Coronary artery (tissue), 2 donors: Measurements from ENCODE around the gene HEXIM1.

Source experiments
- DNase-seq: peaks from one replicate; pipeline ENCODE4 v3.0.0-alpha.2; 2017; ENCODE audit warnings: low spot score
- H3K27ac ChIP-seq, 2 donors: fragments of 200-600 bp; sonication (generic); one replicate each; pipeline ENCODE4 v1.5.1; 2016 to 2019
- H3K4me3 ChIP-seq: fragments of 200-600 bp; sonication (generic); 2 replicates; pipeline ENCODE4 v1.5.1; 2016; ENCODE audit warnings: mild to moderate bottlenecking, moderate library complexity
- CTCF ChIP-seq: fragments of 200-600 bp; sonication (generic); IDR thresholded peaks from one replicate; pipeline ENCODE4 v1.5.1; 2019; ENCODE audit warnings: antibody characterized with exemption

Gene HEXIM1

GRCh38 chr17:45130681-45131615, 17.3 kb upstream of the HEXIM1 start:
- no peak for DNase-seq
- Histone ChIP-seq H3K4me3 (peak overlapping the region; percentile 97), H3K27ac (peak overlapping the region; percentile 94 to 100)
- no peak for TF ChIP-seq CTCF

GRCh38 chr17:45131616-45132319, 16.5 kb upstream of the HEXIM1 start:
- Histone ChIP-seq H3K4me3 (peak overlapping the region; percentile 97), H3K27ac (peak overlapping the region; percentile 94 to 100)
- TF ChIP-seq CTCF = peak; percentile 98
- DNase-seq = no peak

GRCh38 chr17:45132320-45132571, 16.0 kb upstream of the HEXIM1 start, which contains the start of gene PLCD3:
TSS of gene PLCD3 (minus strand) at chr17:45132515. CDS start at chr17:45132410, 105 bp downstream.
- H3K4me3 ChIP-seq = peak within 1 kb of the TSS; percentile 97
- H3K27ac ChIP-seq = peak within 1 kb of the TSS; percentile 94 to 100
- no peak for DNase-seq
- no peak for TF ChIP-seq CTCF

- peak; percentile 90 for TF ChIP-seq CTCF
- peak overlapping the region; percentile 94 to 100 for H3K27ac ChIP-seq
- peak overlapping the region; percentile 97 for H3K4me3 ChIP-seq
- DNase-seq = peak; percentile 89
Measured at GRCh38 chr17:45132572-45133463, 15.5 kb upstream of the HEXIM1 start.

- peak; percentile 100 for TF ChIP-seq CTCF
- H3K27ac ChIP-seq = peak within 1 kb of the TSS; percentile 89 to 94
- peak; percentile 97 for DNase-seq
- H3K4me3 ChIP-seq = peak within 1 kb of the TSS; percentile 76
Measured at GRCh38 chr17:45135192-45135977, 12.9 kb upstream of the HEXIM1 start, which contains the start of gene ACBD4. TSS of gene ACBD4 (plus strand) at chr17:45135687. CDS start at chr17:45136145, 458 bp downstream.
